Hematopoietic multipotent progenitor cell (in vitro differentiated cells): ENCODE results near the gene FAM13A. TPM values are rescaled to one million over a fixed set of nuclear protein-coding genes. Genes with fewer than 3 reads are reported as not detected.
A peak's percentile ranks its signal among the peaks of the same experiment; 100 is the strongest.
"Not testable (repeated sequence)": the region's sequence is repeated elsewhere in the genome, so short reads cannot be mapped to it uniquely, and the experiment has no call there.

ENCODE experiments used
- DNase-seq, 3 donors: peaks; one replicate each; pipeline ENCODE4 v3.0.0-alpha.2; 2011 to 2015; ENCODE audit warnings: low read depth in 2 of 3, low spot score in 2 of 3
- total RNA-seq: library from RNA; depleted of rRNA; stranded (reverse); fragments of >200 nt; gene quantifications from one replicate; pipeline ENCODE4 v1.2.3, GENCODE V29; 2012

Gene FAM13A
- total RNA-seq, 1 donor = 8.6 TPM

DNA sequence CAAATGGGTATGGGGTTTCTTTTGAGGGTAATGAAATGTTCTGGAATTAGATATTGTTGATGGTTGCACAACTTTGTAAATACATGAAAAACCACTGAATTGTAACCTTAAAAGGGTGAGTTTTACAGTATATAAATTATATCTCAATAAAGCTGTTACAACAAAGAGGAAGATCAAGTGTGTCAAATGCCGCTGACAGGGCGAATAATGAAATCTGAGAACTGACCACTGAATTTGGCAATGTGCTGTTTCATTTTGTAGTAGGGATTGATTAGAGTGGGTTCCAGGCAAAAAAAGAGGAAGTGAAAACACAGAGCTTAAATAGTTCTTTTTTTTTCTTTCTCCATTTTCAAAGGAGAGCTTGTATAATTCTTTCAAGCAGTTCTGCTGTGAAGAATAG is 198.2 kb downstream of the FAM13A start:
- DNase-seq = peak in 2 of 3 donors; percentile 31 to 77

DNA sequence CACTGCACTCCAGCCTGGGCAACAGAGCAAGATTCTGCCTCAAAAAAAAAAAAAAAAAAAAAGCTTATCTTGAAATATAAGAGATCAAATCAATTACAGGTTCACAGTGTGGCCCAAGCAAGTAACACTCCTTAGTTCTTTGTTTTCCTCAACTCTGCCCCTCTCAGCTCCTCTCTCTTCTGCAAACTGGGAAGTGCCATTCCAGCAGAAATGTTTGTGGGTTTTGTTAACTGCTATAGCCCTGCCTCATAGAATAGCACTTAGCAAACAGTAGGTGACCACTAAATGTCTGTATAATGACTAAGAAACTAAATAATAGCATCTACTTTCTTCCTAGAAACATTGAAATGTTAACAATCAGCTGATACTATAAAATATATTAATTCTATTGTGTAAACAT is 199.4 kb downstream of the FAM13A start:
- DNase-seq = no peak

DNA sequence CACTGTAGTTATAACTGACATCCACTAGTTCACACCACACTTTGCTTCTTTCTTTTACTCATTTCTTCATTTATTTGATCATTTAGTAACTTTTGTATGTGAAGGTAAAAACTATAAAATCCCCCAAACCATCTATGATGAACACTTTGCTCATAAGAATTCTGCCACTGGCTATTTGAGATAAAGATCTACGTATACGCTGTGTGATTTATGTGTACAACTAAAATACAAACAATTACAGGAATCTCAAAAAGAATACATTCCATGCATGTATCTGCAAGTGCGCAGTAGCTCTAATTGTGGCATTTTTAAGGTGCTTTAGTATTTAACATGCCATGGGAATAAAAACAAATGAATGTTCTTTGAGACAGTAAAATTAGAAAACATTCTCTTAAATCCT is 202.5 kb downstream of the FAM13A start:
- DNase-seq = no peak

DNA sequence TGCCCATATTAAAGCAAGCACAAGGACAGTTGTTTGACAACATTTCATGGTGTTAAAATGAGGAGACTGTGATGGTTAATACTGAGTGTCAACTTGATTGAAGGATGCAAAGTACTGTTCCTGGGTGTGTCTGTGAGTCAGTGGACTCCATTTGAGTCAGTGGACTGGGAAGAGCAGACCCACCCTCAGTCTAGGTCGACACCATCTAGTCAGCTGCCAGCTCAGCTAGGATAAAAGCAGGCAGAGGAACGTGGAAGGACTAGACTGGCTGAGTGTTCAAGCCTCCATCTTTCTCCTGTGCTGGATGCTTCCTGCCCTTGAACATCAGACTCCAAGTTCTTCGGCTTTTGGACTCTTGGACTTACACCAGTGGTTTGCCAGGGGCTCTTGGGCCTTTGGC is 203.4 kb downstream of the FAM13A start:
- not testable (repeated sequence) for DNase-seq

DNA sequence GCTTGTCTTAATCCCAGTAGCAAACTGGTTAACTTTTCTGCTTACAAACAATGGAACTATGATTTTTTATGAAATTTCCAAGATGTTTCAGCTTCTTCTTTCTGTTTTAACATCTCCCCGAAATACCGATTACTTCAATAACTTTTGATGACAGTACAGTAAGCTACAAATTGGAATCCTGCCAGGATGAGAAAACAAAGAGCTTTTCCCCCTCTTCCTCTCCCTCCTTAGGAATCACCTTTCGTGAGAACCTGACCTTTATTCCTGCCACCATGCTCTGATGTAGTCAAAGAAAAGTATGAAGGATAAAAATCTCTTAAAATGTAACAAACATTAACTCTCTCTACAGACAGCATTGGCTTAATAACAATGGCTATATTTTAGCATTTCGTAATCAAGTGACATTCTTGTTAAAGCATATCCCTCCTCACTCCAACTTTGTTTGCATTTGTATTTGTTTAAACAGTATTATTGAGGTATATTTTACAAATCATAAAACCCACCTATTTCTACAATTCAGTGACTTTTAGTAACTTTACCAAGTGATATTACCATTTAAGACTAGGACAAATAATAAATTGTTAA is 210.7 kb downstream of the FAM13A start:
- DNase-seq = no peak

DNA sequence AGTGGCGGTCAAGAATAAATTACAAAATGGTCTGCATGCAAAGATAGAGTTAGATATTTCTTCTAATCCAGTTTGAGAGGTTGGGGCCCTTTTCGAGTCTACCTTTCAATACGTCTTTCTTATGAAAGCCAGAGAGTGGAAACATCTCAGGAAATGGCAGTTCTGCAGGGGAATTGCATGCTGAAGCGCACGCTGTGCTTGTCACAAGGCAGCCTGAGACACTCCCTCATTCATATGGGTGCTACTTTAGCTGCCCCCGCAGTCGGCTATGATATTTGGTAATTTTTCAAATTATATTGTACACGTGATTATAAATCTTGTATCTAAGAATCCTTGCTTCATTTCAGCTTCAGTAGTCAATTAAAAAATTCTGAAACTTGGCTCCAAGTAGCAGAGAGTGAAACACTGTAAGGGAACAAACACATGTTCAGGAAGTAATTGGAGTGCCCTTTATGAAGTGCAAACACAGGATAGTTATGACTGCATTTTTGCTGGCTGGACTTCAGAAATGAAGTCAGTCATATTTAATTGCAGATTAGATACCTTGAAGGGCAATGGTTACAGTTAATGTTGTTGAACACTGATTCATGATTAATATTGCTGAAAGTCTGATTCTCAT is 213.8 kb downstream of the FAM13A start:
- DNase-seq = no peak

DNA sequence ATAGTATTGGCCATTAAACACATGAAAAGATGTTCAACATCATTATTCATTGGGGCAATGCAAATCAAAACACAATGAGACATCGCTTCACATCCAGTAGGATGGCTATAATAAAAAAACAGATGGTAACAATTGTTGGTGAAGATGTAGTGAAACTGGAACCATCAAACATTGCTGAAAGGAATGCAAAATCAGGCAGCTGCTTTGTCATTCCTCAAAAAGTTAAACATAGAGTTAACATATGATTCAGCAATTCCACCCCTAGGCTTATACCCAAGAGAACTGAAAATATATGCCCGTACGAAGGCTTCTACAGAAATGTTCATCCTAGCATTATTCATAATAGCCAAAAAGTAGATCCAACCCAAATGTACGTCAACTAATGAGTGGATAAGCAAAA is 215.3 kb downstream of the FAM13A start:
- DNase-seq = no peak

DNA sequence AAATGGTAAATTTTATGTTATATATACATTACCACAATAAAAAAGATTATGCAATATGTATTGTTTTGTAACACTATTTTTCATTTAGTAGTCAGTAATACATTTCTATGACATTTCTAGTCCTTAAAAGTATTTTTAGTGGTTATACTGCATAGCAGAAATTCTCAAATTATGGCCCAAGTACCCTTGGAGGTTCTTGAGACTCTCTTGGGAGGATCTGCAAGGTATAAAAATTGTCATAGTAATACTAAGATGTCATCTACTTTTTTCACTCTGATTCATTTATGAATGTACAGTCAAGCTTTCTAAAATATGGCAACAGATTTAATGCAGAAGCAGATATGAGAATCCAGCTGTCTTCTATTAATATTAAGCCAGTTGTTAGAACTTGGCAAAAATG is 220.8 kb downstream of the FAM13A start:
- no peak for DNase-seq

DNA sequence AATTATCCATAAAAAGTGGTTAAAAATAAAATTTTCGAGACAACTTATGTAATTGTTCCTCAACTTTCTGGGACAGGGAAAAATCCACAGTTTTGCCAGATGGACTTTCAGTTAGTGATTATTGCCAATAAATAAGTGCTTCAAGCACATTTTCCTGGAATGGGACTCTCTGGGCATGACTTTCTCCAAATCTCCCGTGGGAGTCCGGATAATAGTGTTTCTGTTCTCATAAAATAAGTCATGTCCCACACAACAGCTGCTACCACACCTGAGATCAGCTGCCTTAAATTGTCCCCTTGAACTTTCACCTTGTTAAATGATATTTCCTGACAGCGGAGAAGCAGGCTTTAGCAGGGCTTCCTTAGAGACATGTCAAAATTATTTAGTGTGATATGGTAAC is 226.0 kb downstream of the FAM13A start:
- DNase-seq = no peak

DNA sequence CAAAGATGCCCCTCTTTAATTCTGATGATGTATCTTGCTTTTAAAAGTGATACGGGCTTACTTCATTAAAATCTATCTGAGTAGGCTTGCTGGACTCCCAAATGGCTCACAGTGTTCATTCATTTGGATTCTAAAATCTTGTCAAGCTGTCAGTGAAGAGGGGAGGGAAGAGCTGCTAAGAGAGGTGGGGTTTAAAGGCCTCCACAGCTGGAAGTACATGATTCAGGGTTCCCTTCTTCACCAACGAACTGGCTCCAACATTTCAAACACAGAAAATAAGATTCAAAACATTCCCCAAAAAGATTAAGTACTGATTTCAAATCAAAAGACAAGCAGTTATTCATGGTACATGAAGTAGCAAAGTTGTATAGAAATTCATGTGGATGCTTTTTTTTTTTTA is 226.4 kb downstream of the FAM13A start:
- DNase-seq = no peak

DNA sequence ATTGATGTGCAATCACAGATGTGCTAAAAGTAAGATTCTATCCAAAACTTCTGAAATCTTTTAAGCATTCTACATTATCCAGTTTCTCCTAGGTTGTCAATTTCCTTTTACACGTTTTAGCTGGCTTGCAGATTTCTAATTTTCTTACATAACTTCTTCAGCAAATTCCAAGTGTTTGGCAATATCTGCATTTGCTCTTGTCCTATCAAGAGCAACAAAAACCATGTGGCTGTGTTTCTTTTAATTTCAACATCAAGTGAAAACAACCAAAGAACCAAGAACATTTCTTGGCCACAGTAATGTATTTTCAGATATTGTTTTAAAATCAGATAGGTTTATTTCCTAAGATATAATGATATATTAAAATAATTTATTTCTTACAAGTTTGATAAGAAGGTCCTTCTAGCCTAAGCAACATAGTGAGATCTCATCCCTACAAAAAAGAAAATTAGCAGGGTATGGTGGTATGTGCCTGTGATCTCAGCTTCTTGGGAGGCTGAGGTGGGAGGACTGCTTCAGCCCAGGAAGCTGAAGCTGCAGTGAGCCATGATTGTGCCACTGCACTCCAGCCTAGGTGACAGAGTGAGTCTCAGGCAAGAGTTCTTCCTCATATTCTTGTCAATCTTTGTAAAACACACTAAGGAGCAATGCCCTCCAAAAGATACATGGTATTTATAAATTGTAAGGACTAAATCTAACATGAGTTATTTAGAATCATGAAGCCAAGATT is 228.0 kb downstream of the FAM13A start:
- DNase-seq = no peak

DNA sequence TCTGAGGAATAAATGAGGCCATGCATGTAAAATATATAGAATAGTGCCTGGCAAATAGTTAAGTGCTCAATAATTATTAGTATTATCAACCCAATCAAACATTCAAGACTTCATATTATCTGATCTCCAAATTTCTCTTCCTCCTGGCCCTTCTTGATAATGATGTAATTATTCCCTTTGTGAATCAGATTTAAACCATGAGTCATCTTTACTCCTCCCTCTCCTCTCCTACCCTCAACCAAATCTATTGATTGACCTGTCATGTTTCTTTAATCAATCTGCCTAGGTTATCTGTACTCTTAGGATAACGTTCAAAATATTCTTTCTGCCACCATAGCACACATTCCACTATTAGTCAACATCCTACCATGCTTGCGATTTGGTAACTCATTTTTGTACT is 229.5 kb downstream of the FAM13A start:
- DNase-seq = no peak

DNA sequence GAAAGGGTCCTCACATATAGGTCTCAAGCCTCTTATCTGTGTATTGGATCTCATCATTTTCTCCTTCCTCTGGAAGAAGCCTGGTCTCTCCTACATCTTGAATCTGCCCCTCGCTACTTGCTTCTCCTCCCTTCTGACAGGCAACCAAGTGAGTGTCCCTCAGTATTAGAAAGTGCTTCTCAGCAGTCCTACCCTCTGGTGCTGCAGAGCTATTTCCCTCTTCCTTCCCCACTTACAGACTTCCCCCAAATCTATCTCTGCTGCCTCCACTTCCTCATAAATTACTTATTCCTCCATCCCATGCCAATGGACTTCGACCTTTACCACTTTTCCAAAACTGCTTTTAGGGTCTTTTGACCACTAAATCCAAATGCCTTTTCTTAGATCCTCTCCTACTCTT is 230.2 kb downstream of the FAM13A start:
- DNase-seq = no peak

DNA sequence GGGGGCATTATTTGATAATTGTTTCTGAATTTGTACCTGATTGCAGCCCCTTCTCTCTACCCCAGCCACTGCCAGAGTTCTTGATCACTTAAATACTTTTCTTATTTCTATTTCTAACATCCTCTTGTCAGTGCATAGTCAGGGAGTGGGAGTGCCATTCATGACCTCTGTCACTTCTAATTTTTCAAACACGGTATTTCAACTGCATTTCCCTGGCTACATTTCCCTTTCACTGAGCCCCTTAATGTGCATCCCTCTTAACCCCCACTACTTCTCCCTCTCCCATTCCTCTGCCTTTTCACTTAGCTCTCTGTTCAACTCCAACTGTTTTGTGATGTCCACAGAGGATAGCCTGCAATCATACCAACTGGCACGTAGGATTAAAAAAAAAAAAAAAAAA is 231.1 kb downstream of the FAM13A start:
- DNase-seq = no peak

DNA sequence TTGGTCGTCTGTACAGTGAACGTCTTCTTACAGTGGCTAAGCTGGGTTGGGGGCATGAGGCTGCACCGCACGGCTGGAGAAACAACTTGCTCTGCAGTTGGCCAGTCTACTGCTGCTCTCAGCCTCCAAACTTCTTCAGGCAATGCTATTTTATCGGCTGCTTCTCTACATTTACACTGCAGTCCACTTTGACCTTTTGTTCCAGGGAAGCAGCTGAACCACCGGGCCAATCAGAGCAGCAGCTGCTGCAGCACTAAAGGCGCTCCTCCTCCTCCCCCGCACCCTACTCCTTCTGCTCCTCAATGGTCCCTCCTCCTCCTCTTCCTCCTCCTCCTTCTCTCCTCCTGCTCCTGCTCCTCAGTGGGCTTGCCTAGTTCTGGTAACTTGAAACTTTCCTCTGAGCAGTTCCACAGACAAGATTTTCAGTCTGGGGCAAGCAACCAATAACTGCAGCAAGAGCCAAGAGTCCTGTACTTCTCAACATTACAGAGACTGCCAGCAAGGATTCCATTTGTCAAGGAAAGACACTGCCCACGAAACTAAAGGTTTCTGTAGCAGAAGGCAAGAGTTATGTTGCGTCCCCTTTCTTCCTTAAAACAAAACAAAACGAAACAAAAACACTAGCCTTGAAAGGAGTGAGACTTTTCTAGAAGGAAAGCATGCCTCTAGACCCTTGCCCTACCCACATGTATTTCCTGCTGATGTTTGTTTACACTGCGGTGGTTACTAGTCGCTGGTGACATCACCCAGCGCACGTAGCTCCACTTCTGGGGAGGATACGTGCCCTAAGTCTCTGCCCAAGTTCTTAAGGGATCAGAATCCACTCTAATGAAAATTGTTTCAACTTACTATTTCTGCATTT is 233.7 kb downstream of the FAM13A start:
- DNase-seq = peak; percentile 61 to 93 (median 85)

DNA sequence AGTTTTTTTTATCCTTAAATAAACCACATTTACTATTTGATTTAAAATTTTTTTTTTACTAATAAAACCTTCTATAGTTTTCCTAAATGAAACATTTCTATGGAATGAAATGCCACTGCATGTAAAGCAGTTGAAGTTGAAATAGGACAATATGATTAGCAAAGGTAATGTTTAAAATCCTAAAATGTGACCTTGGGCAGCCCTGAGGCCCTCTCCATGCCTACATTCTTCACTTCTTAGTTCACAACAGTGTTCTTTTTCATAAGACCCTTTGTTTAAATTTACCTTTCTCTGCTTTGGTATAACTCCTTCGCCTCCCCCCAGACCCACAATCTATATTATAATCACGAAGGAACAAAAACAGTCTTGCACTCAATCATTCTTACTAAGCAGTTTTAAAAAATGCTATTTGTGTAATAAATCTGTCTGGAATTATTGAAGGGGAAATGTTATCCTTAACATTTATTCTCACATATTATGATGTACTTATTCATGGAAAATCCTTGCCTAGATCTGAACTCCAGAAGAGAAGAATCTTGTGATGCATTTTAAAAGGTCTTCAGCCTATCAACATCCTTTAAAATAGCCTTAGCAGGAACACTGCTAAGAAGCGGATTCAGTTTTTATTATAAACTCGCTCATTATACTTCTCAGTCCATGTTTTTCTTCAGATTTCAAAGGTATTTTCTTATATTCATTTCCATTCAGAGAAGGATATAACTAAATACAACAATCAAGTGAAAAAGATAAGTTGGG is 234.8 kb downstream of the FAM13A start:
- no peak for DNase-seq

DNA sequence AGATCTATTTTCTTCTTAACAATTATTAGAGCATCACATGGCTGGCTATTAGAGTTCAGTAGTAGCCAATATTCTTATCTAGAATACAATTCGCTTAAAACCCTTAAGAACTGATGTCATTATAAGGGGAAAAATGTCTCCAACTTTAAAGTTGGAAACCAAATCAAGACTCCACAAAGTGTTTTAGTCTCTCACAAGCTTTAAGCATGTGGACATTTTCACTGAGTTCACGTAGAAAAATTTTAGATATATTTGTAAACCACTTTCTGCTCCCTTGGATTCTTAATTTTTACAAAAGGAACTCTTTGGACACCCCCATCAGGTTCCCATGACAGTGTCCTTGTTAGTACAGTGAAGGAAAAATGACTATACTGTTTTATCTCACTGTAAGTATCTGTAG is 235.5 kb downstream of the FAM13A start:
- no peak for DNase-seq

DNA sequence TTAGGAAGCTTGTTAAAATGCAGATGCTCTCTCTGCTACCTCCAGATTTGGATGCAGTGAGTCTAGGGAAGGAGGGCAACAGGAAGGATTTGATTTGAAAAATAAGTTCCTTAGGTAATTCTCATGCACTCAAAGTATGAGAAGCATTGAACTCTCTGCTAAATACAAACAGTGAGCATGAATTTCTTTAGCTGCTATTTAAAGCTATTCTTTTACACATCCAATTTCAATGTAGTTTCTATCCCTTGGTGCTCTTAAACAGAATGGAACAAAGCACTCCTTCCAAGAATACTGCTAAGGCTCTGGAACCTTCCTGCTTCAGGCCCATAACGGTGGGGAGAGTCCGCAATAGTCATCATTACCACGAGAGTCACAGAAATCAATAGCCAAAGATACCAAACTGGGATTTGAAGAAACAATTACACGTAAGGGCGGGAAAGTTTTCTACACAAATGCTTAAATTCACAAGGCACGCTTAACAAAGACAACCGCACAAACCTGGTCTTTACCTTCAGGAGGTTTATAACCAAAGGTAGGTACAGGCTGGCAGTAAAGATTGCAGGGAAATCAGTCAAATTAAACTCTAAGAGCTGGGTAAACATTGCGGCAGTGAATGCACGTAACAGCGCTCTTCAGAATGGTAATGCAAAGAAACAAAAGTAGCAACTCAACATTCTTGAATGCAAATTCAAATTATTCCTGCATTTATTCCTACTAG is 236.1 kb downstream of the FAM13A start:
- DNase-seq = no peak

DNA sequence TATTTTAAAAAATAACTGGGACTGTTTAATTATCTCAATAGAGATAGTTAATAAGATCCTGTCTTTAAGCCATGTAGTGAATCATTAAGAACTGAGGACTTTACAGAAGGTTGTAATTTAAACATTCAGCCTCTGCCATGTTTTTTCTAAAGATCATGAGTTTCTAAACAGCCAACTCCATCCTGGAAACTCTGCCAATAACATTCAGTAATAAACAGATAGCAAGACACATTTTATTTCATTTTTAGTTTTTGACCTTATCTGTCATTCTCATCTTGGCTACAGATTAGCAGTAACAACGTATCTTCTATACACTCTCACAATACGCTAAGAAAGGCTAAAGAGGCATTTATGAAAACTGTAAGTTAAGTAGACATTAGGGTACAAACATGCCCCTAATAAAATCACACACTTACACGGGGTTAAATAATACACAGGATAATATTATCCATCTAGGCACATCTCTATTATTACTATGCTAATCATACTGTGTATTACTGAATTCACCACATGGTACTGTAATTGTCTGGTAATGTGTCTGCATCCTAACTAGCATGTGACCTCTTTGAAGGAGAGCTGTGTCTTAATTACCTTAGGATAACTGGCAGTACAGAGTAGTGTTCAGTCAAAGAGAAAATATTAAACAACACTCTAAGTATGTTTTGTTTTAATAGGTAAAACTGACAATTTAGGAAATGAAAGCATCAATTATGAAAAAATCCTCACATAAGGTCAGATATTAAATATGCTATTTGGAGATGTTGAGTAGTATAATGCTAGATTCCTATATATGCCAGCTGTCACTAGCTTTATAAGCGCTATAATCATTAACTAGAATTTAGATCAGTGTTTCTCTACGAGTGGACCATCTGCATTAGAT is 236.9 kb downstream of the FAM13A start:
- no peak for DNase-seq
